GM21786 (cell line): Measurements from ENCODE around the gene TMEM240.
"Not testable (repeated sequence)": the region's sequence is repeated elsewhere in the genome, so short reads cannot be mapped to it uniquely, and the experiment has no call there.

Source experiments
- ATAC-seq: cut with Tn5 transposase; IDR thresholded peaks from one replicate; pipeline ENCODE4 v1.9.1; 2021; ENCODE audit not compliant: unreplicated experiment

The TMEM240 gene

GRCh38 chr1:1527092-1527816 lies 13.2 kb downstream of the TMEM240 start:
- no peak for ATAC-seq

DNA sequence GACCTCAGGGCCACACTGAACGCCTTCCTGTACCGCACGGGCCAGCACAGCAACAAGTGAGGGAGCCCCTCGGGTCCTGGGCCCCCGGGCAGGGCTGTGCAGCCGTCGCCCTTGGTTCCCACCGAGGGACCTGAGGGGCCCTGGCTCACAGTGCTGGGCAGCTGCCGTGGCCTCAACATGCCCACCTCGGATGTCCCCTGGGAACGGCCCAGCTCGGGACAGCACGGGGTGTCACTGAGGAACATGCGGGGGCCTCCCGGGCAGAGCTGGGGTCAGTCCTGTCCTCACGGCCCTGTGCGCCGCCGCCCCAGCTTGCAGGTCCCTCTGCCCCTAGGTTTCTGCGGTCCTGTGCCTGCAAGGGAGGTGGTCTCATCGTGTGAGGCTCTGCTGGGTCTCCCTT lies 13.9 kb downstream of the TMEM240 start:
- ATAC-seq = not testable (repeated sequence)

GRCh38 chr1:1524750-1525383 lies 15.6 kb downstream of the TMEM240 start:
- ATAC-seq = not testable (repeated sequence)

- not testable (repeated sequence) for ATAC-seq
These were observed 16.8 kb downstream of the TMEM240 start for GRCh38 chr1:1523651-1524050.

- not testable (repeated sequence) for ATAC-seq
These were observed 17.2 kb downstream of the TMEM240 start for GRCh38 chr1:1523226-1523625.

- not testable (repeated sequence) for ATAC-seq
These were observed 17.9 kb downstream of the TMEM240 start for GRCh38 chr1:1522536-1522935.

- ATAC-seq = no peak
These were observed 19.1 kb downstream of the TMEM240 start for GRCh38 chr1:1521331-1521730.

DNA sequence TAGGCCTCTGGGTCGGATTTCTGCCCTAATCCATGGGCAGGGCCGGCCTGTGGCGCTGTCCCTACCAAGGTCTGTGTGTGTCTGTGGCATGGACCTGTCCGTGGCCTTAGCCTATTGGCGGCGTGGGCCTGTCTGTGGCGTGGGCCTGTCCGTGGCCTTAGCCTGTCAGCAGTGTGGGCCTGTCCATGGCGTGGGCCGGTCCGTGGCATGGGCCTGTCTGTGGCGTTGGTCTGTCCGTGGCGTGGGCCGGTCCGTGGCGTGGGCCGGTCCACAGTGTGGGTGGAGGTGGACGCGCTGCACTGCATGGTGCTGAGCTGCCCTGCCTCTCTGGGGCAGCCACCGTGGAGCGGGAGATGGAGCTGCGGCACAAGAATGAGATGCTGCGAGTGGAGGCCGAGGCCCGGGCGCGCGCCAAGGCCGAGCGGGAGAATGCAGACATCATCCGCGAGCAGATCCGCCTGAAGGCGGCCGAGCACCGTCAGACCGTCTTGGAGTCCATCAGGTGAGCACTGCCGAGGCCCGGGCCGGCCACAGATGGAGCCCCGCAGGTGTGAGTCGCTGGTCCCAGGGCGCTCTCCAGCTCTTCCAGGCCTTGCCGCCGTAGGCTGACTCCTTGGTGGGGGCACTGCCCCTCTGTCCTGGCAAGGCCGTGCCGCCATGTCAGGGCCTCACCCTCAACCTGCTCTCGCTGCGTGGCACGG lies 20.5 kb downstream of the TMEM240 start:
- ATAC-seq = not testable (repeated sequence)

- not testable (repeated sequence) for ATAC-seq
These were observed 21.8 kb downstream of the TMEM240 start for GRCh38 chr1:1518621-1519007.

DNA sequence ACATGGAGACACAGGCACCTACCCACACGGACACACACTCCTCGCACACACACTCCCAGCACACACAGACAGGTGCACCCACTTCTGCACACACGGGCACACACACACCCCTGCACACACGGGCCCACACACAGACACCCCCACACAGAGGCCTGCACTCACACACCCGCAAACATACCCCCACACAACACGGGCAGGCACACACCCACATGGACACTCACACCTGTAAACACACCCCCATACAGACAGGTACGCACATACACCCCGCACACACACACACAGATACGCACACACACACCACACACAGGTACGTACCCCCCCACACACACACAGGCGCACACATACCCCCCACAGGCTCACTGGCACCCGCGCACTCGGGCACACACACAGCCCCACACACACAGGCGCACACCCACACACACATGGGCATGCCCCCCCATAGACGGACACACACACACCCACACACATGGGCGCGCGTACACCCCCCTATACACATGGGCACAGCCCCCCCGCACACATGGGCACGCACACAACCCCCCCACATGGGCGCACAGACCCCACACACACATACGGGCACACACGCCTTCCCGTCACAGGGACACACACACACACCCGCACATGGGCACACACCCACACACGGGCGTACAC lies 22.3 kb downstream of the TMEM240 start:
- ATAC-seq = no peak

DNA sequence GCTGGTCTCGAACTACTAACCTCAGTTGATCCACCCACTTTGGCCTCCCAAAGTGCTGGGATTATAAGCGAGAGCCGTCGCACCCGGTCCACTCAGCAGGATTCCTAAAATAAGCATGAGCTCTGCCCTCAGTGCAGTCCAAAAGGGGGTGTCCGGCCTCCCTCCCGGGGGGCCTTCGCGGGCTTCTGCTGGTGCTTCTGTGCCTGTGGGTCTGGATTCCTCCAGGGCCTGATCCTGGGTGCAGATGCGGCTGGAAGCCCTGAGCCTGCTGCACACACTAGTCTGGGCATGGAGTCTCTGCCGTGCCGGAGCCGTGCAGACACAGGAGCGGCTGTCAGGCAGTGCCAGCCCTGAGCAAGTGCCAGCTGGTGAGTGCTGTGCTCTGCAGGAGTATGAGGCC lies 23.5 kb downstream of the TMEM240 start:
- ATAC-seq = not testable (repeated sequence)

DNA sequence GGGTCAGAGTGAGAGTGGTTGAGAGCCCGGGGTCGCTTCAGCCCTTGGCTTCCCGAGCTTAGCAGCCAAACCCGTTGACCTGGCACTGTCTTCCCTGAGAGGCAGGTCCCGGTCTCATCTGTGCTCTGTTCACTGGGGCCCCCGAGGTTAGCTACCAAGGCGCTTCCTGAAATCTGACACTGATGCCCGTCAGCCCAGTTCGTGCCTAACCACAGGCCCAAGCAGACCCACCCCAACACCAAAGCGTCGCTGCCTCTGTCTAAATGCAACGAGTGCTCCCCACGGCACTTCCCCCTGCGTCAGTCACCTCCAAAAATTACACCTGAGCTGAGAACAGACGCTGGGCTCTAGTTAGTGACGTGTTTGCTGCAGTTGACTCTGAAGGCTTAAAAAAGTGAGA lies 26.0 kb downstream of the TMEM240 start:
- not testable (repeated sequence) for ATAC-seq

DNA sequence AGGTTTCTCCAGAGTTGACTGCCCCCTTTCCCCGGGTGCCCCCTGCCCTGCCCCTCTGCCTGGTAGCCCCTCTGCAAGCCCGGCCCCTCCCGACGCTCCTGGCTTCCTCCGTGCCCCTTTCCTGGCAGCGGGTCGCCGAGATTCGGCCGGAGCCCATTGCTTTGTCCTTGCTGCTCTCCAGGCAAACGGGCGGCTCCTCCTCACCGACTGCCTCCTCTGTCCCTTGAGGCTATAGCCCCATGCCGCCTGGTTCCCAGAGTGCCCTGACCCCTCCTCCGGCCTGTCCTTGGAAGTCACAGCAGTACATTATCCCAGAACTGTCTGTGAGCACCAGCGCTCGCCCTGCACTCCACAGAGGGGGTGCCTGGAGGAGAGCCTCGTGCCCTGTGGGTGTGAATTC lies 26.7 kb downstream of the TMEM240 start:
- not testable (repeated sequence) for ATAC-seq

DNA sequence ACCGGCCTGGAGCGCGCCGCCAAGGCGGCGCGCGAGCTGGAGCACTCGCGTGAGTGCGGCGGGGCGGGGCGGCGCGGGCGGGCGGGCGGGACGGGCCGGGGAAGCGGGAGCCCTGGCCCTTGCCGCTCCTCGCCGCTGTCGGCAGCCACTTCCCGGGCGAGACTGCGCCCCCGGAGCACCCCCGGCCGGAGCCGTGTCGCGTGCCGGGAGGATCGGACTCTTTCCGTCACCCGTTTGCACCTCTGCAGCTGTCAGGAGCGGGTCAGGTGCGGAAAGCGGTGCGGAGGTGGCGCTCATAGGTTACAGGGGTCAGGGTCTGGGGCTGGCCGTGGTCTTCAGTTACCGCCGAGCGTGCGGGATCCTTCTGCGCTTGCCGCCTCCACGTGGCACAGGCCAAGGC lies 28.0 kb downstream of the TMEM240 start:
- not testable (repeated sequence) for ATAC-seq

DNA sequence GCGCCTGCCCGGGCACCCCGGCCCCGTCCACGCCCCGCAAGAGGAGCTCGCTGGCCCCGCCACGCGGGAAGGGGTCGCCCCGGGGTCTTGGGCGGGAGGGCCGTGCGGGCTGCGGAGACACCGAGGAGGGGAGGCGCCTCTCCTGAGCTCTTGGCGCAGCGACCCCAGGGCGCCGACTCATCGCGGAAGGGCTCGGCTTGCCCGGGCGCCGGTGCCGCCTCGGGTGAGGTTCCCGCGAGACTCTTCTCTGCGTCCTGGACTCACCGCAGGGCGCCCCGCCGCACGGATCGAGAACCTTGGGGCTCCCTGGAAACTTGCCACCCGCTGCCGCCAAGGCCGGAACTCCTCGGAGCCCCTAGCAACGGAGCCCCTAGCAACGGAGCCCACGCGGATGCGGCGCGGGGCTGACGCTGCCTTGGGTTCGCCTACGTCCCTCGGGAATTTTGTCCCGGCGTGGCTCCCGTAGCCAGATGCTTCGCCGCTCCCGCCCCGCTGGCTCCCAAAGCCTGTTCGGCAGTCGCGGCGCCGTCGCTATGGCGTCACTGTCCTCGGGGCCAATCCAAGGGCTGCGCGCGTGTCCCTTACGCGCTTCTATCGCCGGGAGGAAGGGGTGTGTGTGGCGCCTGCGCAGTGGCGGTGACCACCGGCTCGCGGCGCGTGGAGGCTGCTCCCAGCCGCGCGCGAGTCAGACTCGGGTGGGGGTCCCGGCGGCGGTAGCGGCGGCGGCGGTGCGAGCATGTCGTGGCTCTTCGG lies 28.7 kb downstream of the TMEM240 start, which contains the start of gene ATAD3A:
ATAD3A (plus strand) TSS at position 630 of the 753 bp plus-strand sequence; CDS start at position 737, 107 bp downstream.
- ATAC-seq = peak; percentile 90

DNA sequence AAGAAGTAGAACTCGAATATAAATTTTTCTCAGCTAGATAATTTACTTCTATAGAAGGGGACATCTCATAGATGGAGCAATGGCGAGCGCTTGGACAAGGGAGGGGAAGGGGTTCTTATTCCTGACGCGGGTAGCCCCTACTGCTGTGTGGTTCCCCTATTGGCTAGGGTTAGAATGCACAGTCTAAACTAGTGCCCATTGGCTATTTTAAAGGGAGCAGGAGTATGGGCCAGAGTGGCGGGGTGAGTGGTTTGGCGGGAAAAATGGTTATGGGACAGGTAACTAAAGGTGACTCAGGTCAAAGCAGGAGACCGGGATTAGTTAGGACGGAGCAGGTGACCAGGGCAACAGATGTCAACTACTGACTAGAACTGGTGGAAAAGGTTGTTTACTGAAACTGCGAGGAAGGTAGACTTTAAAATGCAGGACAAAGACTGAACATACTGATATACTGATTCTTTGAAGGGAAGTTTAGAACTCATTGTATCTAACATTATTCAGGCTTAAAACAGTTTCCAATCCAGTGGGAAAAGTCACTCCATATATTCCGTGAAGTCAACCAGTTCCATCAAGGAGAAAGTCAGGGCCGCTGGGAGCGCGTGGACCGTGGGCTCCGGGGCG lies 29.4 kb downstream of the TMEM240 start:
- no peak for ATAC-seq

GRCh38 chr1:1509465-1509850 lies 31.0 kb downstream of the TMEM240 start:
- ATAC-seq = not testable (repeated sequence)

GRCh38 chr1:1508775-1509464 lies 31.5 kb downstream of the TMEM240 start:
- ATAC-seq = not testable (repeated sequence)

- no peak for ATAC-seq
These were observed 33.1 kb downstream of the TMEM240 start for GRCh38 chr1:1507305-1507704.
